ENCODE measurements around the gene TMEM164. TPM values are rescaled to one million over a fixed set of nuclear protein-coding genes. Genes with fewer than 3 reads are reported as not detected.

The TMEM164 gene
- polyA plus RNA-seq, 1 donor (not counting 4 experiments of a cell fraction or from before 2014, with no cell fraction given): 15.3 TPM

GRCh38 chrX:110133735-110134370, 130.9 kb downstream of the TMEM164 start:
- H4K20me1 ChIP-seq (ENCODE audit: control insufficient read depth, extremely low read depth, insufficient read depth, low read length): no peaks in the 10 kb centered on the region
- no peaks in the 10 kb centered on the region for H3K9me3 ChIP-seq (ENCODE audit: control insufficient read depth, low read depth, low read length)
- no peak overlapping the region for H3K4me3 ChIP-seq (ENCODE audit: control insufficient read depth in 2 of 3, extremely low read depth in 1 of 3, insufficient read depth in 2 of 3, low read depth in 1 of 3, low read length in 3 of 3)
- no peaks in the 10 kb centered on the region for H3K4me1 ChIP-seq (ENCODE audit: control insufficient read depth, extremely low read depth, insufficient read depth, low read length)
- no peak overlapping the region for H3K27ac ChIP-seq (ENCODE audit: control insufficient read depth, insufficient read depth, low read length)
- no peak overlapping the region for H3K9ac ChIP-seq (ENCODE audit: control insufficient read depth, extremely low read depth, insufficient read depth, low read length)
- dilution Hi-C loops (cut with MboI; ENCODE audit: extremely low pct_ligation_motif_present, low sequenced_read_pairs): no loop called here
- H3K79me2 ChIP-seq (ENCODE audit: control insufficient read depth, insufficient read depth, low read length): no peaks in the 10 kb centered on the region
- H3K4me2 ChIP-seq (ENCODE audit: control insufficient read depth, extremely low read depth, insufficient read depth, low read depth, low read length): no peak overlapping the region
- no peak overlapping the region for H2AFZ ChIP-seq (ENCODE audit: control insufficient read depth, low read length)
- TF ChIP-seq EZH2 (IDR thresholded peaks at IDR 0.05; ENCODE audit: low read length) (no peak), CTCF (optimal IDR thresholded peaks at IDR 0.05 in 1 of 3, IDR thresholded peaks at IDR 0.05 in 1 of 3, conservative IDR thresholded peaks at IDR 0.05 in 1 of 3; ENCODE audit: extremely low read depth in 1 of 3, insufficient read depth in 2 of 3, low read length in 3 of 3) (no peak)
- DNase-seq (ENCODE audit: low read depth, low spot score) (no peak), FAIRE-seq (no peak)
- no peaks in the 10 kb centered on the region for H3K9me1 ChIP-seq (ENCODE audit: control insufficient read depth, extremely low read depth, insufficient read depth, low read length)
- no peaks in the 10 kb centered on the region for H3K27me3 ChIP-seq (ENCODE audit: control insufficient read depth, extremely low read depth, insufficient read depth, low read length)
- H3K36me3 ChIP-seq (ENCODE audit: control insufficient read depth in 2 of 2, extremely low read depth in 1 of 2, insufficient read depth in 2 of 2, low read length in 2 of 2): no peaks in the 10 kb centered on the region

GRCh38 chrX:110135618-110136017, 132.7 kb downstream of the TMEM164 start:
- Histone ChIP-seq H3K79me2 (ENCODE audit: control insufficient read depth, insufficient read depth, low read length) (no peaks in the 10 kb centered on the region), H3K9me3 (ENCODE audit: control insufficient read depth, low read depth, low read length) (no peaks in the 10 kb centered on the region), H3K4me2 (ENCODE audit: control insufficient read depth, extremely low read depth, insufficient read depth, low read depth, low read length) (no peak overlapping the region), H3K27ac (ENCODE audit: control insufficient read depth, insufficient read depth, low read length) (no peak overlapping the region), H3K9me1 (ENCODE audit: control insufficient read depth, extremely low read depth, insufficient read depth, low read length) (no peaks in the 10 kb centered on the region), H3K4me3 (ENCODE audit: control insufficient read depth in 2 of 3, extremely low read depth in 1 of 3, insufficient read depth in 2 of 3, low read depth in 1 of 3, low read length in 3 of 3) (no peak overlapping the region), H3K9ac (ENCODE audit: control insufficient read depth, extremely low read depth, insufficient read depth, low read length) (no peak overlapping the region), H3K36me3 (ENCODE audit: control insufficient read depth in 2 of 2, extremely low read depth in 1 of 2, insufficient read depth in 2 of 2, low read length in 2 of 2) (no peaks in the 10 kb centered on the region), H3K27me3 (ENCODE audit: control insufficient read depth, extremely low read depth, insufficient read depth, low read length) (no peaks in the 10 kb centered on the region), H2AFZ (ENCODE audit: control insufficient read depth, low read length) (no peak overlapping the region), H4K20me1 (ENCODE audit: control insufficient read depth, extremely low read depth, insufficient read depth, low read length) (no peaks in the 10 kb centered on the region), H3K4me1 (ENCODE audit: control insufficient read depth, extremely low read depth, insufficient read depth, low read length) (no peaks in the 10 kb centered on the region)
- FAIRE-seq (no peak), DNase-seq (ENCODE audit: low read depth, low spot score) (no peak)
- dilution Hi-C loops (cut with MboI; ENCODE audit: extremely low pct_ligation_motif_present, low sequenced_read_pairs): no loop called here
- no peak for TF ChIP-seq EZH2 (IDR thresholded peaks at IDR 0.05; ENCODE audit: low read length)
- TF ChIP-seq CTCF (optimal IDR thresholded peaks at IDR 0.05 in 1 of 3, IDR thresholded peaks at IDR 0.05 in 1 of 3, conservative IDR thresholded peaks at IDR 0.05 in 1 of 3; ENCODE audit: extremely low read depth in 1 of 3, insufficient read depth in 2 of 3, low read length in 3 of 3): no peak
